Body of pancreas (tissue), 4 donors: ENCODE measurements around the gene SEC24A.

Experiments
- CTCF ChIP-seq, 7 experiments: fragments of 450-650 bp in 4 of 7; fragments of 200-600 bp in 3 of 7; sonication (generic) in 3 of 7; IDR thresholded peaks; one replicate each; pipeline ENCODE4 v1.5.1; 2016 to 2019; ENCODE audit warnings: antibody characterized with exemption in 7 of 7
- POLR2A ChIP-seq, 3 donors: fragments of 450-650 bp; IDR thresholded peaks; one replicate each; pipeline ENCODE4 v1.6.1; 2016; ENCODE audit warnings: antibody characterized with exemption in 3 of 3, mild to moderate bottlenecking in 2 of 3

- no peak for TF ChIP-seq CTCF (IDR thresholded peaks at IDR 0.05)
- TF ChIP-seq POLR2A (IDR thresholded peaks at IDR 0.05) = no peak
Observed at GRCh38 chr5:134732819-134733218, 84.2 kb downstream of the SEC24A start.
